Glomerular endothelial cell (primary cell): ENCODE data around the gene MB21D2. TPM values are rescaled to one million over a fixed set of nuclear protein-coding genes. Genes with fewer than 3 reads are reported as not detected.
"Not testable (repeated sequence)": the region's sequence is repeated elsewhere in the genome, so short reads cannot be mapped to it uniquely, and the experiment has no call there.

Experiments
- DNase-seq: peaks from one replicate; pipeline ENCODE4 v3.0.0-alpha.2; 2011; ENCODE audit warnings: low read depth, low spot score; ENCODE audit errors: extremely low read depth
- total RNA-seq: library from RNA; depleted of rRNA; stranded (reverse); fragments of >200 nt; gene quantifications from 2 replicates; pipeline ENCODE4 v1.2.3, GENCODE V29; 2015

The MB21D2 gene
- total RNA-seq, 1 donor from 2014 or later, result 9.0 TPM

DNA sequence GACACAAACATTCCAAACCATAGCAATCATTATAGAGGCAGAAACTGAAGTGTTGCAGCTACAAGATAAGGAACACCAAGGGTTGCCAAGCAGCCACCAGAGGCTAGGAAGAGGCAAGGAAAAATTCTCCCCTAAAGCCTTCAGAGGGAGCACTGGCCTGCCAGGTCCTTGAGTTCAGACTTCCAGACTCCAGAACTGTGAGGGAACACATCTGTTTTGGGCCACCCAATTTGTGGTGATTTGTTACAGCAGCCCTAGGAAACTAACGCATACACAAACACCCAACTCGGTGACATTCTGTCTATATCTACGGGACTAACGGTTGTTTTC lies 54.6 kb downstream of the MB21D2 start:
- DNase-seq, result no peak

DNA sequence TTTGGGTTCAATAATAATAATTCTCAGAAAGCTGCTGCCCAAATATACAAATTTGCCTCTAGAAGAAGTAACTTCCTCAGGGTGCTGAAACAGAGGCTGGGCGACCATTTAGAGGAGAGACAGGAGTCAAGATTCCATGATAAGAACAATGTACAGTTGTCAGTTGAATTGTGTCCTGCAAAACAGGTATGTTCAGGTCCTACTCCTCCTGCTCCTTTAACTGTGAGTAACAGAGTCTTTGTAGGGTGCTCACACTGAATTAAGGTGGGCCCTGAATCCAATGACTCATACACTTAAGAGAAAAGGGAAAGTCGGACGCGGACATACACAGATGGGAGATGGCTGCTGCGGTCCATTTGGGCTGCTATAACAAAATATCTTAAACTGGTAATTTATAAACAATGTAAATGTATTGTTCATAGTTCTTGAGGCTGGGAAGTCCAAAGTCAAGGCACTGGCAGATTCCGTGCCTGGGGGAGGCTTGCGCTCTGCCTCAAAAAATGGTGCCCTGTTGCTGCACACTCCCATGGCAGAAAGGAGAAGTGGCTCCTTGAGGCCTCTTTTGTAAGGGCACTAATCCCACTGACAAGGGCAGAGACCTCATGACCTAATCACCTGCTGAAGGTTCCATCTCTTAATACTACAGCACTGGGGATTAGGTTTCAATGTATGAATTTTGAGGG lies 55.1 kb downstream of the MB21D2 start:
- no peak for DNase-seq

DNA sequence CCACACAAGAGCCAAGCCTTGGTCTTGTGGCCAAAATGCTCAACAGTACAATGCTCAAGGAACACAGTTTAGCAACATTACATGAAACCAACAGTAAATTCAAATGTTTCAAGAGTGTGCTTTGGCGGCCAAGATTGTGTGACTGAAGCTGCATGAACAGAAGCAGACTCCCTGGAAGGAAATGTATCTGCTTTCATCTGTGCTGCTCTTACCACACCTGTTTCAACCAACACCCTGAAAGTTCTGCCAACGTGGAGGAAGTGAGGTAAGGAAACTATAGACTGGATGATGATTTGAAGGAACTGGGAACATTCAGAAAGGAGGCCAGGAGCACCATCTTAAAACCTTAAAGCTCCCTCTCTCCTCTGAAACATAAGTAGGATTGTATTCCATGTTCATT lies 55.7 kb downstream of the MB21D2 start:
- DNase-seq, result no peak

DNA sequence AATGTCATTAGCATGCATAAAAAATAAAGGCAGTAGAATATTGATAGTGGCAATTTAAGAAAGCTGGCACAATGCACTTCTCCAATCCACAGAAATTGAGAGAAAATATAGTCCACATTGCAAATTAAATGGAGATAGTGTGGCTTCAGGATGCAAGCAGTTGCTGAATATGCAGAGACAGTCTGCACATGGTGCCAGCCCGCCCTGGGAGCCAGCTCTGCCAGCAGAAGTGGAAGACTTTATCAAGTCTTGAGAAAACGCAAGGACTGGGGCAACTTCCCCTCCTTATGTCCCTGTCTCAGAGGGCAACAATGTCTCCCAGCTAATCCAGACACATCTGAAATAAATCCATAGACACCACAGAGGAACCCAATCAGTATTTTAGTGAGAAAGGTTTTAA lies 57.2 kb downstream of the MB21D2 start:
- no peak for DNase-seq

DNA sequence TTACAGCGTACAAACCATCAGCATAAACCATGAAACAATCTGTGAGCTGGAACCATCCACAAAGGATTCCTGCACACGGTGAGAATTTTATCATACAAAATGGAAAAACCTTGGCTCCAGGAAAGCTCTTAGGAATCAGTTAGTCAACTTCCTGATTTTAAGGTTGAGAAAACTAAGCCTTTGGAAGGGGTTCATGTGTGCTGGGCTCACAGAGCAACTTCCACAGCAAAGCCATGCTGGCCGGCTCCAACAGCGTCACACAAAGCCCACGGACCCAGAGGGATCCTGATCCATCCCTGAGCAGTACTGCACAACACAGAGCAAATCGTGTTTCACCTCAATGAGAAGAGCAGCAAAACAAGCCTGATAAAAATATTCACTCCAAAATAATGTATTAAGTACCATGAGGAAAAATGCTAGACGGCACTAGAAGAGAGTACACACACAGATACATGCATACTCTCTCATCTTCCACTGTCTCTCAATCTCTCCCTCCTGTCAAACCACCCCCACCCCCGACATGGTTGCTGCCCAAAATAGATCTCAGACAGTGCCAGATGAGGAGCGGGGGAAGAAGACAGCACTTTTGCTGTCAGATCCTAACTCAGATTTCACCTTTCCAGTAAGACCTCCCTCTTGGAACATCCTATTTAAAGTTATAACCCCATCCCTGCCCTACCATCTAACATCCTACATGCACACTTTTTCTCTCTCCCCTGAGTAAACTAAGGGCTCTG lies 58.6 kb downstream of the MB21D2 start:
- no peak for DNase-seq

DNA sequence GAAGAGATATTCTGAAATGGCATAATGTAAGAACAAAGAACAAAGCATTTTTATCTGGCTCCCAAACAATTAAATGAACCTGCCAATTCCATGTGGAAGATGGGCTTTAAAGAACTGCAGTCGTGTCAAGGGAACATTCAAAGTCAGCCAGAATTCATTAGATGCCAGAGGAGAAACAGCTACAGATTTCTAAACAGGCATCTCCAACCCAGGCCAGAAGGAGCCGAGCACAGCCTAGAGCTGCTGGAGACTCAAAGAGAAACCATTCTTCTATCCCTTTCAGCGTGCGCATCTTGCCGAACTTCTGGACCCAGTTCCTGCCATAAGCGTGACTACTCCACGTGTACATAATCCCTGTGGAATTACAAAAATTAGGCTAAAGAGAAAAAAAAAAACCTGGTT lies 60.4 kb downstream of the MB21D2 start:
- DNase-seq, result no peak

DNA sequence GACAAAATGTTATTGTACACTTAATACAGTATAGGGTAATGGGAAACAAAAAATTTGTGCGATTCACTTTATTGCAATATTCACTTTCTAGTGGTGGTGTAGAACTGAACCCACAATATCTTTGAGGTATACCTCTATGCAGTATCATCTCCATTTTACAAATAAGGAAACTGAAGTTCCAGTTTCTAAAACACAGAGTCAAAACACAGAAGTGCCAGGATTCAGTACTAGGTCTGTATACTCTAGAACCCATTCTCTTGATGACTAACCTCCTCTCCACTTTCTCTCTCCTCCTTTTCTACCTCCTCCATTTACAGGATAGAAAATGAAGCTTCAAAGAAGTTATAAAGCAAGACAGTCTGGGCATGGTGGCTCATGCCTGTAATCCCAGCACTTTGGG lies 62.2 kb downstream of the MB21D2 start:
- no peak for DNase-seq

DNA sequence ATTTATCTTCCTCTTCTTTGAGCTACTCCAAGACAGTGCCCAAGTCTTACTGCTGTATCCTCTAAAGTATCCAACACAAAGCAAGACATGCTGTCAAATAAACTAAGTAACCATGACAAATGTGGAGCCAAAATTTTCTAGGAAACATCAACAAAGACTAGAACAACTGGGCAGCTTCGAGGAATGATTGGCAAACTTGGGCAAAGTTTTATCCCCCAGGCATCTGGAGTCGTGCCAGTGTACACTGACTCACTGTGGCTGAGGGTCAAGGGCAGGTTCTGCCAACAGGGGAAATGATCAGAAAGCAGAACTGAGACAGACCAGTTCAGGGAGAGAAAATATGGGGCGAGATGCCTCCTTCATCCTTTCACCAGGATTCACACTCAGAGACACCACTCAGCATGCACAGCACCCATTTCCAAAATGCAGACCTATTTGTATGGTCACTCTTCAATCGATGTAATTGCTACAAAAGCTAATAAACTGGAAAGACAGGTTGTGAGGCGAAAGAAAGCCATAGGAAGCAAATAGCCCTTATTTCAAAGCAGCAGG lies 65.8 kb downstream of the MB21D2 start:
- DNase-seq, result peak; percentile 72

DNA sequence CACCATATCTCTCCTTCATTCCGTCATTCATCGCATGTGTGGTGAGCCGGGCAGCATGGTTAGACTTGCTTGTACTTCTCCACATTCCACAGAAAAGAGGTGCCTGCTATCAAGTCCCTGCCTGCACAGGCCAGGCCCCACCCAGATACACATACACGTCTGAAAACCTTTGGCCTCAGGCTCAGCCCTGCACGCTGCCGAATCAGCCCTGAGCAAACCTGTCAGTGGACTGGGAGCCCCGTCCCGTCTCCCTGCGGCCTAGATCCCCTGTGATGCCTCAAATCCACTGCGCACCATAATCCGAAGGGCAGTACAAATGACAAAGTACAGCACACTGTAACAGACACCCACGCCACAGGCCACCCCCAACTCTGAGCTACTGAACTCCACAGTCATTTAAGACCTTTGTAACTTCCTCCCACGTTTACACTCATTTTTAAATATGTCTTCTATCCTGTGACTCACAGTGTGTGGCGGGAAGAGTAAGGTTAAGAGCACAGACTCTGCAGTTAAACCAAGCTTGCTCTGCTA lies 67.1 kb downstream of the MB21D2 start:
- no peak for DNase-seq

DNA sequence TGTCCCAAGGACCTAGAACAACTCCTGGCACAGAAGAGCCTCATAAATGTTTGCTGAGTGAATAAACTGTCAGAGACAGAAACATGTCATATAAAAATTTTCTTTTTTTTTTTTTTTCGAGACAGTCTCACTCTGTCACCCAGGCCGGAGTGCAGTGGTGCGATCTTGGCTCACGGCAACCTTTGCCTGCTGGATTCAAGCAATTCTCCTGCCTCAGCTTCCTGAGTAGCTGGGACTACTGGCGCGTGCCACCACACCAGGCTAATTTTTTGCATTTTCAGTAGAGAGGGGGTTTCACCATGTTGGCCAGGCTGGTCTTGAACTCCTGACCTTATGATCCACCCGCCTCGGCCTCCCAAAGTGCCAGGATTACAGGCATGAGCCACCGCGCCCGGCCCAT lies 67.8 kb downstream of the MB21D2 start:
- not testable (repeated sequence) for DNase-seq

DNA sequence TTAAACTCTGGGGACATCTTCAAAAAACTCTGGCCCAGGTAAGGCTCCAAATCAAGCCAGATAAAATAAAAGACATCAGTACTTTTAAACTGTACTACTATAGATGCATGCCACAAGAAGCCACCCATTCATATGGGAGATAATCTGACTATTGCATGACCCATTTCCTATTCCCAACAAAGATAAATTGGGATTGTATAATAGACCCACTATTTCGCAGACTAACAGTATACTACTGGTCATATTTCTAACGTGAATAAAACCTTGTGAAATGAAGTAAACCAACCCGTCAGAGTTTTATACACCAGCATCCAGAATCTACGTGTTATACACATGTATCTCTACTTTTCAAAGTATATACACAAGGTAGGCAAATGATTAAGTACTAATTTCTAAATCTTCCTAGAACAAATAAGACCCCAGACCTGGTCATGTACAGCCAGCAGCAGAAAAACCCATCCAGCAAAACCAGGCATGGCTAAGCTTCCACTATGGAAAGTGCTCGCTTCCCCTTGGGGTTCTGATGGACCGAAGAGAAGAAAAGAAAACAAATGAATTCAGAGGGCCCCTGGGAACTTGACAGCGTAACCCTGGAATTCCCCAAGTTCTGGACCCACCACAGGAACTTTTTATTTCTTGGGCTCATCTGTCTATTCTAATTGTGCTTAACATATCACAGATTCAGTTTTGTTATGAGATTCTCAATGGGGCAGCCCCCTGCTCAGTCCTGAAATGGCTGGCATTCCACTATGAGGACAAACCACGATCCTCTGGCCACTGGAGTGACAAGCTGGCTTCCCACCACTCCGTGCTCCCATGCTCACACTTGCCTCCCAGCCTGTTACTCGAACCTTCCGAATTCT lies 69.1 kb downstream of the MB21D2 start:
- no peak for DNase-seq

DNA sequence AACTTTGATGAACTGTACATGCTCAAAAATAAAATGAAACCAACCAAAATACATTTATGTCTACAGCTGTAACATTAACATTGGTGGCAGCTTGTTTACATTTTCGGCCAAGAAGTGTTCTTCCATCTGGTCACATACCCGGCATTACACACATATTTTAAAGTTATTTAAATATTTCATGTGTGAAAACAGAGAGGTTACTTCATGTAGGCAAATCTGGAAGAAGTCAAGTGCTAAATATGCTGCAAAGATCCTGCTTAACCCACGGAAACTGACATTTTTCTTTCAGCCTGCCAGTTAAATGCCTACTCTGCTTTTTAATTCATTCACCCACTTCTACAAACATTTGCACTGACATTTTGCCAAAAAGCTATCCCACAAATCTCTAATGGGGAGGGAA lies 69.7 kb downstream of the MB21D2 start:
- DNase-seq, result no peak

DNA sequence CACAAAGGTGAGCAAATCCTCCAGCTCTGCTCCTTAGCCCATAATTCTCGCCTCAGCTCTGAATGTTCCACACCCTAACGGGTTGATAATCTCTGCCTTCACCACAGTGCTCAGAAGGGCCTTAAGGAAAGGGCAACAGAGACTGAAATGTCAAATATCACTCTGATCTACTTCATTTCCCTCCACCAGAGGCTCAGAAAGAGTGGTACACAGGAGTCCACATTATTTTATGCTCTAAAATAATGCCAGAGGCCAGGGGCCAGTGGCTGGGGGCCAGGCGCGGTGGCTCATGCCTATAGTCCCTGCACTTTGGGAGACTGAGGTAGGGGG lies 72.2 kb downstream of the MB21D2 start:
- DNase-seq, result no peak

DNA sequence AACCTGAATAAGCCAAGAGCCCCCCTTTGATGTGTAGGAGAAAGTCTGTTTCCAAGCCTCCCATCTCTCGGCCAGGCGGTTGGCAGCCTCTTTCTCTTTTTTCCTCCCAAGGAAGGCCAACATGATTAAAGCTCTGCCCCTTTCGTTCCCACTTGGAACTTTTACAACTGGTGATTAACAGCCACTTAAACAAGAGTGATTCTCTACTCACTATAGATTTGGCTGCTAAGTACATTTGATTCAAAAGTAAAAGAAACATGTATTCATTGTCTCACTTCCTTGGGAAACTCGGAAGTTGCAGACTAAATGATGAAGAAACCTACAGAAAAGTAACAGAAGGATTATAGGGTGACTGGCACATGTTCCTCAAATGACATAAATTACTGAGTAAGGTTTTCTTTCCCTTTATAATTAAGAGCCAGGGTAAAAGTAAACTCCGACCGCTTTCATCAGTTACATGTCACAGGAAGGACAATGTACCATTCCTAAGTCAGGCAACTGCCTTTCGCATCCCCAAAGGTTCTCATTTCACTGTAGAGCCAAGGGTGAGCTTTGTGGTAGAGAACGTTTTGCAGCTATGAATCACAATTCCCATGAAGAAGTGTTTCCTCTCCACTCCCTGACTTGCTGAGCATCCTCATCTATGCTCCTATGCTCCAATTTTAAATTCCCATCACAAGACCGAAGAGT lies 72.7 kb downstream of the MB21D2 start:
- no peak for DNase-seq

DNA sequence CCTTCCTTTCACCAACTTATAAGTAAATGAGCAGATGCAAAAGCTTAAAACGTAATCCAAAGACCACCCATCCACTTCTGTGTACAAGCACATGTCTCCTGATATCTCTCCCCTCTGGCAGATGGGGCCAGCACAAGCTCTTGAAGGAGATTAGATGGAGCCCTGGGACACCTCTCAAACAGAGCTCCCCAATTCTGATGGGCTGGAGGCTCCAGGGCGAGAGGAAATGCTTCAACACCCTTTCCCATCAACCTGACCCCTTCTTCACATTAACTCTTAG lies 73.2 kb downstream of the MB21D2 start:
- DNase-seq, result no peak

DNA sequence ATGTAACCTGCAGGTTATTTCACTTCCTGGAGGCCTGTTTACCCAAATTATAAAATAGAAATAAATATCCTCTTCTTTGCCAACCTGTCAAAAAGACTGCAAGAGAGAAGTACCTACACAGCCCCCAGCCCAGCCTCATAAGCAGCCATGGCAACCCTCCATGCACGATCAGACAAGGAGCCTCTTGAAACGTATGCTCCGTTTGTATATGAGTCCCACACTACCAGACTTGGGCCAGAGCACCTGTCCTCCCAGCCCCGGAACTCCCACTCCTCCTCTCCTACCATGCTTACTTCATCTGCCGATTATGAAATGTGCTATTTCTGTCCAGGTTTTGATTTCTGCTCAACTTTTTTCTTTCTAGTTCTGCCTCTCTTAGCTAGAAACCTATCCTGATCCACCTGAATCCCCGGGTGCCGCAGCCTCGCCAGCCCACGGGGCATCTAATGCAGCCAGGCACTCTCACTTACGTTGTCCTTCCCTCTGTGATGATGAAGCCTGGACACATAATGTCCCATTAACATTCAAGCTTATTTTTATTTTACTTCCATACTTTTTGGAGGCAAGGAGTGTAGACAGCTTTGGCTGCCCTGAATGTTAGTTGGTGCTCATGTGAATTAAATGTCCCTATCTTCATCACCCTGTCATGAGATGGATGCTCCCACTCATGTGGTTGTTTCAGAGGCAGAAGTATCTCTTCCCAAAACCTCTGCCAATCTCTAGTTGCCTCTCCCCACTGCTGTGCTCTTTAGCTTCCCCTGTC lies 73.8 kb downstream of the MB21D2 start:
- no peak for DNase-seq

DNA sequence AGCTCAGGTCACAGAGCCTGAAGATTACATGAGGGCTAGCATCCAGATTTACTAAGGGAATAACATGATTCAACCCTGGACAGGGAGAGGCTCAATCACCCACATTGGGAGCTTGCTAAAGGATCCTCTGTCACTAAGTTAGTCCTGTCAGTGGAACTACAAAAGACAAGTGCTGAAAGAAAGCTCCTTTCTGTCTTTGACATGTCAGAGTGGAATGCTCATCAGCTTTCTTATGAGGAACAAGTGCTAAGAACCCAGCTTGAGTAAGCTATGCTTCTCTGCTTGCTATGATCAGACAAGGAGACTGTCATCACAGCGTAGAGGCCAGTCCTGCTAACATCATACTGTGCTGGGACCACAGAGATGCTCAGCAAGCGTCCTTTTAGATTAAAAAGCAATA lies 74.5 kb downstream of the MB21D2 start:
- no peak for DNase-seq

DNA sequence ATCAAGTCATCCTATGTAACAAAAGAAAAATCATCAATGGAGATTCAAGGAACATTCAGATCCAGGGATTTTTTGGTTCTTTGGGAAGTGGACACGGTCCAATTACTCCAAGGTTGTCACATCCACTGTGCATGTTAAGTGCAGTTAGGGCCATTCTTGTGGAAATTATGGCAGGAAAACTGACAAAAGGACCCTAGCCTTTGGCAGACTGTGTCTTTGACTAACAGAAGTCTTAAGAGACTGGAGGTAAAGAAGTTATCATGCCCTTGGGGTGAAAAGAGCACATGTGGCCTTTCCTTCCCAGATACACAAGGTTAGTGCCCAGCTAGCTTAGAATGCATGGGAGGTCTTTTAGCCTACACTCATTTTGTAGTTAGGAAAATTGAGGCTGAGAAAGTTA lies 74.9 kb downstream of the MB21D2 start:
- no peak for DNase-seq

DNA sequence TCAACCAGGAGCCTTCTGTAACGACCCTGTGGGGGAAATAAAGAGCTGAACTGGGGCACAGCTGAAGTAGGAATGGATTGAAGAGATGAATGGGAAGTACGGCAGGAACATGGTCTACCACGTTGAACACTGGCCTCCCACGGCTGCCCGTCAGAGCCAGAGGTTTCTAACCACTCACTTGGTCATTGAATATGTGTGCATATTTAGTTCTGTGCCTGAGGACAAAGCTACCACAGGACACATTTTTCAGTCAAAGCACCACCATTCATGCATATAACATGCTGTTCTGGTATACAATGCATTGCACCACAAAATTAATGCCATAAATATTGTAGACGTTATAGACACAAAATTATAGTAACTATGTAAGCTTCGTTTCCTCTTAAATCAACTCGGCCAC lies 75.5 kb downstream of the MB21D2 start:
- no peak for DNase-seq

DNA sequence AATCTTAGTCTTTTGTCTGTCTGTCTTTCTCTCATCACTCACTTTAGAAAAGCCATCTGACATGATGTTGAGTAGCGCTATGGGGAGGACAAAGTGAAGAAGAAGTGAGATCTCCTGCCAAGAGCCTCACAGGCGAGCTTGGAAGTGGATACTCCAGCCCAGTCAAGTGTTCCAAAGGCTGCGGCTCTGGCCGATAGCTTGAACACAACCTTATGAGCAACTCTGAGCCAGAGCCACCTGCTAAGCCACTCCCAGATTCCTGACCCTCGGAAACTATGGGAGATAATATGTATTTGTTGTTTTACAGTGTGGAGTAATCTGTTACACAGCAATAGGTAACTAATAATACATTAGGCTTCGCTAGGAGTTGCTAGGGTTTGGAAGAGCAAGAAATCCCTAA lies 76.2 kb downstream of the MB21D2 start:
- DNase-seq, result no peak
